Neural progenitor cell (in vitro differentiated cells): ENCODE data around the gene OTUD5. TPM values are rescaled to one million over a fixed set of nuclear protein-coding genes. Genes with fewer than 3 reads are reported as not detected.
A peak's percentile ranks its signal among the peaks of the same experiment; 100 is the strongest.

Experiments
- DNase-seq: peaks from one replicate; pipeline ENCODE4 v3.0.0-alpha.2; 2016; ENCODE audit warnings: low spot score
- H2AFZ ChIP-seq: fragments of 200-600 bp; sonication (generic); replicated peaks from 2 replicates; pipeline ENCODE4 v1.6.1; 2016; ENCODE audit warnings: antibody characterized with exemption
- H3F3A ChIP-seq: fragments of 200-600 bp; sonication (generic); 2 replicates; pipeline ENCODE4 v1.6.1; 2016; ENCODE audit warnings: antibody characterized with exemption, low read depth
- H3K27ac ChIP-seq: fragments of 200-600 bp; sonication (generic); 2 replicates; pipeline ENCODE4 v1.5.1; 2016; ENCODE audit warnings: mild to moderate bottlenecking
- H3K27me3 ChIP-seq: fragments of 200-600 bp; sonication (generic); 2 replicates; pipeline ENCODE4 v1.6.1; 2016; ENCODE audit warnings: mild to moderate bottlenecking, moderate library complexity
- H3K36me3 ChIP-seq: fragments of 200-600 bp; sonication (generic); 2 replicates; pipeline ENCODE4 v1.5.1; 2016
- H3K4me1 ChIP-seq: fragments of 200-600 bp; sonication (generic); 2 replicates; pipeline ENCODE4 v1.6.1; 2016; ENCODE audit warnings: mixed run types
- H3K4me2 ChIP-seq: fragments of 200-600 bp; sonication (generic); 2 replicates; pipeline ENCODE4 v1.6.1; 2016
- H3K4me3 ChIP-seq: fragments of 200-600 bp; sonication (generic); 2 replicates; pipeline ENCODE4 v1.5.1; 2016
- H3K79me2 ChIP-seq: fragments of 200-600 bp; sonication (generic); 2 replicates; pipeline ENCODE4 v1.6.1; 2016; ENCODE audit warnings: low read depth
- H3K9ac ChIP-seq: fragments of 200-600 bp; sonication (generic); 2 replicates; pipeline ENCODE4 v1.6.1; 2016
- H3K9me3 ChIP-seq: fragments of 200-600 bp; sonication (generic); 2 replicates; pipeline ENCODE4 v1.5.1; 2016; ENCODE audit warnings: low read depth
- H4K20me1 ChIP-seq: fragments of 200-600 bp; sonication (generic); 2 replicates; pipeline ENCODE4 v1.6.1; 2016; ENCODE audit warnings: low read depth
- H3K27ac Mint-ChIP-seq: 3 replicates; pipeline ENCODE4 v1.8.0; 2021; ENCODE audit warnings: mixed read lengths
- H3K27me3 Mint-ChIP-seq: 2 replicates; pipeline ENCODE4 v1.8.0; 2022; ENCODE audit warnings: low read depth, mild to moderate bottlenecking, inconsistent platforms, moderate library complexity, mixed read lengths; ENCODE audit not compliant: insufficient read depth
- H3K36me3 Mint-ChIP-seq: 3 replicates; pipeline ENCODE4 v1.8.0; 2021; ENCODE audit warnings: mixed read lengths
- H3K4me1 Mint-ChIP-seq: 3 replicates; pipeline ENCODE4 v1.8.0; 2021; ENCODE audit warnings: mixed read lengths
- H3K4me3 Mint-ChIP-seq: 3 replicates; pipeline ENCODE4 v1.8.0; 2021; ENCODE audit warnings: mild to moderate bottlenecking, moderate library complexity, mixed read lengths
- H3K9me3 Mint-ChIP-seq: 3 replicates; pipeline ENCODE4 v1.8.0; 2020; ENCODE audit warnings: mixed read lengths
- CTCF ChIP-seq: fragments of 200-600 bp; sonication (generic); IDR thresholded peaks from 2 replicates; pipeline ENCODE4 v1.5.1; 2017; ENCODE audit warnings: antibody characterized with exemption, mild to moderate bottlenecking
- EZH2 ChIP-seq: fragments of 200-600 bp; sonication (generic); IDR thresholded peaks from 2 replicates; pipeline ENCODE4 v1.6.1; 2017; ENCODE audit warnings: antibody characterized with exemption, mild to moderate bottlenecking, moderate library complexity
- EZH2phosphoT487 ChIP-seq: fragments of 200-600 bp; sonication (generic); IDR thresholded peaks from 2 replicates; pipeline ENCODE4 v1.6.1; 2017; ENCODE audit warnings: antibody characterized with exemption
- total RNA-seq: library from RNA; depleted of rRNA; stranded (reverse); fragments of >200 nt; gene quantifications from 2 replicates; pipeline ENCODE4 v1.2.3, GENCODE V29; 2015; ENCODE audit warnings: low replicate concordance

Gene OTUD5
- total RNA-seq, 1 donor from 2014 or later: 38.6 TPM

GRCh38 chrX:48897625-48898306 lies 59.6 kb downstream of the OTUD5 start, which contains the start of the genes PQBP1 and TIMM17B:
PQBP1 (plus strand) TSS chrX:48897930; CDS start chrX:48898510, 580 bp downstream.
TIMM17B (minus strand) TSS chrX:48897768; CDS start chrX:48897749, 19 bp downstream.
- Mint-ChIP-seq H3K36me3 (peaks cover 6% of the 10 kb centered on the region), H3K27me3 (peaks cover 7% of the 10 kb centered on the region), H3K4me3 (peak within 1 kb of the TSS; percentile 91), H3K27ac (peak within 1 kb of the TSS; percentile 86), H3K9me3 (peaks cover 13% of the 10 kb centered on the region), H3K4me1 (peaks cover 16% of the 10 kb centered on the region)
- Histone ChIP-seq H4K20me1 (peaks cover 22% of the 10 kb centered on the region), H3F3A (peaks cover 3% of the 10 kb centered on the region), H3K27ac (peak within 1 kb of the TSS; percentile 93), H3K4me3 (peak within 1 kb of the TSS; percentile 80), H3K9me3 (no peaks in the 10 kb centered on the region), H3K9ac (peak within 1 kb of the TSS; percentile 83), H3K79me2 (peaks cover 44% of the 10 kb centered on the region), H3K27me3 (no peaks in the 10 kb centered on the region), H3K36me3 (no peaks in the 10 kb centered on the region), H3K4me2 (peak within 1 kb of the TSS; percentile 90), H3K4me1 (no peaks in the 10 kb centered on the region), H2AFZ (peak within 1 kb of the TSS; percentile 65)
- peak; percentile 96 for DNase-seq
- TF ChIP-seq CTCF (no peak), EZH2 (no peak), EZH2phosphoT487 (no peak)

- peak overlapping the region; percentile 93 for H3K27ac ChIP-seq
- no peaks in the 10 kb centered on the region for H3K9me3 ChIP-seq
- peaks cover 22% of the 10 kb centered on the region for H4K20me1 ChIP-seq
- H3K4me2 ChIP-seq: peak overlapping the region; percentile 90
- Mint-ChIP-seq H3K4me1 (peaks cover 16% of the 10 kb centered on the region), H3K9me3 (peaks cover 15% of the 10 kb centered on the region), H3K27me3 (peaks cover 8% of the 10 kb centered on the region), H3K27ac (peak overlapping the region; percentile 53), H3K4me3 (peak overlapping the region; percentile 91), H3K36me3 (peaks cover 6% of the 10 kb centered on the region)
- TF ChIP-seq EZH2phosphoT487 (no peak), CTCF (no peak), EZH2 (no peak)
- peak overlapping the region; percentile 80 for H3K4me3 ChIP-seq
- no peaks in the 10 kb centered on the region for H3K36me3 ChIP-seq
- no peaks in the 10 kb centered on the region for H3K27me3 ChIP-seq
- DNase-seq: peak; percentile 92
- H3F3A ChIP-seq: peaks cover 3% of the 10 kb centered on the region
- H3K79me2 ChIP-seq: peaks cover 44% of the 10 kb centered on the region
- no peaks in the 10 kb centered on the region for H3K4me1 ChIP-seq
- H2AFZ ChIP-seq: peak overlapping the region; percentile 65
- H3K9ac ChIP-seq: peak overlapping the region; percentile 83
These were observed 60.2 kb downstream of the OTUD5 start for GRCh38 chrX:48897157-48897624.

- no peaks in the 10 kb centered on the region for H3K27me3 ChIP-seq
- Mint-ChIP-seq H3K27ac (peak overlapping the region; percentile 53), H3K27me3 (peaks cover 8% of the 10 kb centered on the region), H3K9me3 (peaks cover 12% of the 10 kb centered on the region), H3K36me3 (peaks cover 6% of the 10 kb centered on the region), H3K4me3 (peak overlapping the region; percentile 91), H3K4me1 (peaks cover 19% of the 10 kb centered on the region)
- no peak for TF ChIP-seq CTCF
- no peak for TF ChIP-seq EZH2phosphoT487
- TF ChIP-seq EZH2: no peak
- H3K36me3 ChIP-seq: no peaks in the 10 kb centered on the region
- no peaks in the 10 kb centered on the region for H3K9me3 ChIP-seq
- H3K9ac ChIP-seq: no peak overlapping the region
- H3K27ac ChIP-seq: no peak overlapping the region
- H3K4me1 ChIP-seq: no peaks in the 10 kb centered on the region
- no peak overlapping the region for H2AFZ ChIP-seq
- peaks cover 44% of the 10 kb centered on the region for H3K79me2 ChIP-seq
- DNase-seq: peak; percentile 13
- peaks cover 7% of the 10 kb centered on the region for H3F3A ChIP-seq
- H4K20me1 ChIP-seq: peaks cover 22% of the 10 kb centered on the region
- H3K4me2 ChIP-seq: peak overlapping the region; percentile 90
- H3K4me3 ChIP-seq: peak overlapping the region; percentile 80
These were observed 60.8 kb downstream of the OTUD5 start for GRCh38 chrX:48896611-48897011.
